ENCODE measurements around the gene DDX46.

- TF ChIP-seq CTCF (IDR thresholded peaks at IDR 0.05) = no peak
- TF ChIP-seq POLR2A (IDR thresholded peaks at IDR 0.05) = no peak
Measured at GRCh38 chr5:134714541-134714940, 44.0 kb upstream of the DDX46 start.

All from body of pancreas (tissue), 4 donors.